Measurements from ENCODE around the gene EIF4G1.
"Not testable (repeated sequence)": the region's sequence is repeated elsewhere in the genome, so short reads cannot be mapped to it uniquely, and the experiment has no call there.

Gene EIF4G1

DNA sequence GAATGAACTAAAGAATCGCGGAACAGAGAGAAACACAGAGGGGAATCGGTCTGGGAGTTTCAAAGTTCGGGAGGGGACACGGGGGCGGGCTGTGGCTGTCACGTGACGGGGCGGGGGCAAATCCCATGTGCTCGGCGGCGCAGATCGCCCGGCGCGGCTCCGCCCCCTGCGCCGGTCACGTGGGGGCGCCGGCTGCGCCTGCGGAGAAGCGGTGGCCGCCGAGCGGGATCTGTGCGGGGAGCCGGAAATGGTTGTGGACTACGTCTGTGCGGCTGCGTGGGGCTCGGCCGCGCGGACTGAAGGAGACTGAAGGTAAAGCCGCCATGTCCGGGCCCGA lies at the start of gene EIF4G1:
Gene EIF4G1 (plus strand): TSS at position 244 of the 337 bp plus-strand sequence. CDS start 1,191 bp downstream, outside the sequence.
- peak; percentile 63 for DNase-seq

DNA sequence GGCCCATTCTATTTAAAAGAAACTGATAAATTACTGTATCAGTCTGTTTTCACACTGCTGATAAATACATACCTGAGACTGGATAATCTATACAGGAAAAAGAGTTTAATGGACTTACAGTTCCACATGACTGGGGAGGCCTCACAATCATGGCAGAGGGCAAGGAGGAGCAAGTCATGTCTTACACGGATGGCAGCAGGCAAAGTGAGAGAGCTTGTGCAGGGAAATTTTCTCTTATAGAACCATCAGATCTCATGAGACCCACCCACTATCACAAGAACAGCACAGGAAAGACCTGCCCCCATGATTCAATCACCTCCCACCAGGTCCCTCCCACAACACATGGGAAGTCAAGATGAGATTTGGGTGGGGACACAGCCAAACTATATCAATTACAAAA lies 47.2 kb upstream of the EIF4G1 start:
- not testable (repeated sequence) for DNase-seq

- no peak for DNase-seq
Measured at GRCh38 chr3:184272269-184272668, 42.1 kb upstream of the EIF4G1 start.

DNA sequence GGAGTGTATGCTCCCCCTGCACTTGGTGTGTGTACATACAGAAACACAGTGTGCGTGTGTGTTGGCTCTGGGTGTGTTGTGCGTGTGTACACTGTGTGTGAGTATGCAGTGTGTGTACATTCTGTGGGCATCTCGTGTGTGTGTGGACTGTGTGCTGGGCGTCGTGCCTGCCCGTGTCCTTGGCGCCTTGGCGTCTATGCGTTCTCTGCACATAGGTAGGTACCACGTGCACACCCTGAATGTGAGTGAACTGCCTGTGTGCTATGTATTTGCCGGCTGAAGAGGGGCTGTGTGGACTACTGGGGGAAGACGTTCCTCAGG lies 39.1 kb upstream of the EIF4G1 start:
- DNase-seq = no peak

DNA sequence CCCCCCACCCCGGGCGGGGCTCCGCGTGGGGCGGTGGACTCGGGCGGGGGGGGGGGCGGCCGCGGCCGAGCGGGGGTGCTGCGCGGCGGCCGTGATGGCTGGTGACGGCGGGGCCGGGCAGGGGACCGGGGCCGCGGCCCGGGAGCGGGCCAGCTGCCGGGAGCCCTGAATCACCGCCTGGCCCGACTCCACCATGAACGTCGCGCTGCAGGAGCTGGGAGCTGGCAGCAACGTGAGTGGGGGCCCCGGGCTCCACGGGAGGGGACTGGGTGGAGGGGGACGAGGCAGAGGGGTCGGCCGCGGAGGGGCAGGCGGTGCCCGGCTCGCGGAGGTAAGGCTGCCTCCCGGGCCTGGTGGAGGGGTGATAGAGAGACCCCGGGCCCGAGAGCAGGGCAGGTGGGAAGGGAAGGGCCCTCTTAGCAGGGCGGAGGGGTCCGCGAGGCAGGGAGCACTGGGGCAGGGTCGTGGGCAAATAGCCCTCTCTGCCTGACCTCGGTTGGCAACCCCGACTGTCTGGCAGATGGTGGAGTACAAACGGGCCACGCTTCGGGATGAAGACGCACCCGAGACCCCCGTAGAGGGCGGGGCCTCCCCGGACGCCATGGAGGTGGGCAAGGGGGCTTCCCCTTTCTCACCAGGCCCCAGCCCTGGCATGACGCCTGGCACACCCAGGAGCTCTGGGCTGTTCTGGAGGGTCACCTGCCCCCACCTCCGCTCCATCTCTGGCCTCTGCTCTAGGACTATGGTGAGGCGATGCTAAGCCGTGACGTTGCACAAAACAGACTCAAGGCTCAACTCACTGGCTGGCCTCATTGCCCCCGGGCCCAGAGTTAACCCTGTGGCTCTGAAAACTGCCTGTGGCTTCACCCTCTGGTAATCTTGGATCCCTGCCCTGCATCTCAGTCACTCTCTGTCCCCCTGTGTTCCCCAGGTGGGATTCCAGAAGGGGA lies 38.2 kb upstream of the EIF4G1 start, which contains the start of gene ECE2:
Gene ECE2 (plus strand): TSS at position 62 of the 950 bp plus-strand sequence. CDS start 132 bp downstream, at position 194.
- no peak for DNase-seq

DNA sequence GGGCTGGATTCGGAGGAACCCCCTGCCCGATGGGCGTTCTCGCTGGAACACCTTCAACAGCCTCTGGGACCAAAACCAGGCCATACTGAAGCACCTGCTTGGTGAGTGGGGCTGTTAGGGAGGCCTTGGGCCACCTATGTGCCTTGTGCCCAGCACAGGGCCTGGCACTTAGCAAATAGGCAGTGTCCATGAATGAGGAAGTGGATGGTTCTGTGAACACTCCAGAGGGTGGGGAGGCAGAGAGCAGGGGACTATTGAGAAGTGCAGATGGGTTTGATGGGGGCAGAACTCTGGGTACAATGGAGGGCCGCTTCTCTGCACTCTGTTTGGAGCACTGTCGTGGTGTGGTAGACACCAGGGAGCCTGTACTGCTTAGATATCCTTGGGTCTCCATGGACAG lies 37.0 kb upstream of the EIF4G1 start:
- DNase-seq = no peak

- no peak for DNase-seq
Measured at GRCh38 chr3:184282941-184283340, 31.5 kb upstream of the EIF4G1 start.

GRCh38 chr3:184283681-184284080 lies 30.7 kb upstream of the EIF4G1 start:
- DNase-seq = no peak

GRCh38 chr3:184284696-184285095 lies 29.7 kb upstream of the EIF4G1 start:
- peak; percentile 64 for DNase-seq

GRCh38 chr3:184289426-184289938 lies 24.9 kb upstream of the EIF4G1 start:
- peak; percentile 32 for DNase-seq

- DNase-seq = no peak
Measured at GRCh38 chr3:184290331-184290730, 24.1 kb upstream of the EIF4G1 start.

DNA sequence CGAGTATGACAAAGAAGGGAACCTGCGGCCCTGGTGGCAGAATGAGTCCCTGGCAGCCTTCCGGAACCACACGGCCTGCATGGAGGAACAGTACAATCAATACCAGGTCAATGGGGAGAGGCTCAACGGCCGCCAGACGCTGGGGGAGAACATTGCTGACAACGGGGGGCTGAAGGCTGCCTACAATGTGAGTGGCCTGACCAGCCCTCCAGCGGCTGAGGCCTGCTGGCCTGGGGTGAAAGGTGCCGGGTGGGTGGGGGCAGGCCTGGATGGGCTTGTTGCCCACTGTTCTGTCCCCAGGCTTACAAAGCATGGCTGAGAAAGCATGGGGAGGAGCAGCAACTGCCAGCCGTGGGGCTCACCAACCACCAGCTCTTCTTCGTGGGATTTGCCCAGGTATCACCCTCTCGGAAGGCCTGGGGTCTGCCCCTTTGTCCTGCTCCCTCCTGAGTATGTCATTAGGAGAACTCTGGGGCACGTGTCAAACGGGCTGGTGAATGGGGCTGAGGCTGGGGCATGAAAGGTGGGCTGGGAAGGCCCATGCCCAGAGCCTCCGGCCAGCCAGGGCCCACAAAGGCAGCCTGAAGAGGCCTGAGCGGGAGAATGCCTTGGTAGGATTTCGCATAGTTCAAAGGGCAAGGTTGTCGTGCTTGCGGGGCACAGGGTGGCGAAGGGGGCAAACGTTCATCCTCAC lies 23.2 kb upstream of the EIF4G1 start:
- no peak for DNase-seq

DNA sequence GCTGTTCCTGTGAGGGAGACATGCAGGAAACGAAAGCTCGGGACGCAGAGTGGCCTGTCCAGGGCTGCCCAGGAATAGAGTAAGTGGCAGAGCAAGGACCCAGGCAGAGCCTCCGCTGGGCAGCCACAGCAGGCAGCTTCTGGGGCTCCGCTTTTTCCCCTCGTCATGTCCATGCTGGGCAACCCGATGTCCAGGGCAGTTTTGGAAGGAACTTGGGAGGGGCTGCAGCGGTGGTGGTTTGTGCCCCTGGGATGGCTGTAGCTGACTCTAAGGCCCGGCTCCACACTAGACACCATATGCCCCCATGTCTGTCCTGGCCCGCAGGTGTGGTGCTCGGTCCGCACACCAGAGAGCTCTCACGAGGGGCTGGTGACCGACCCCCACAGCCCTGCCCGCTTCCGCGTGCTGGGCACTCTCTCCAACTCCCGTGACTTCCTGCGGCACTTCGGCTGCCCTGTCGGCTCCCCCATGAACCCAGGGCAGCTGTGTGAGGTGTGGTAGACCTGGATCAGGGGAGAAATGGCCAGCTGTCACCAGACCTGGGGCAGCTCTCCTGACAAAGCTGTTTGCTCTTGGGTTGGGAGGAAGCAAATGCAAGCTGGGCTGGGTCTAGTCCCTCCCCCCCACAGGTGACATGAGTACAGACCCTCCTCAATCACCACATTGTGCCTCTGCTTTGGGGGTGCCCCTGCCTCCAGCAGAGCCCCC lies 22.5 kb upstream of the EIF4G1 start:
- no peak for DNase-seq

GRCh38 chr3:184295771-184296170 lies 18.6 kb upstream of the EIF4G1 start:
- peak; percentile 8 for DNase-seq

- no peak for DNase-seq
Measured at GRCh38 chr3:184296616-184297015, 17.8 kb upstream of the EIF4G1 start.

DNA sequence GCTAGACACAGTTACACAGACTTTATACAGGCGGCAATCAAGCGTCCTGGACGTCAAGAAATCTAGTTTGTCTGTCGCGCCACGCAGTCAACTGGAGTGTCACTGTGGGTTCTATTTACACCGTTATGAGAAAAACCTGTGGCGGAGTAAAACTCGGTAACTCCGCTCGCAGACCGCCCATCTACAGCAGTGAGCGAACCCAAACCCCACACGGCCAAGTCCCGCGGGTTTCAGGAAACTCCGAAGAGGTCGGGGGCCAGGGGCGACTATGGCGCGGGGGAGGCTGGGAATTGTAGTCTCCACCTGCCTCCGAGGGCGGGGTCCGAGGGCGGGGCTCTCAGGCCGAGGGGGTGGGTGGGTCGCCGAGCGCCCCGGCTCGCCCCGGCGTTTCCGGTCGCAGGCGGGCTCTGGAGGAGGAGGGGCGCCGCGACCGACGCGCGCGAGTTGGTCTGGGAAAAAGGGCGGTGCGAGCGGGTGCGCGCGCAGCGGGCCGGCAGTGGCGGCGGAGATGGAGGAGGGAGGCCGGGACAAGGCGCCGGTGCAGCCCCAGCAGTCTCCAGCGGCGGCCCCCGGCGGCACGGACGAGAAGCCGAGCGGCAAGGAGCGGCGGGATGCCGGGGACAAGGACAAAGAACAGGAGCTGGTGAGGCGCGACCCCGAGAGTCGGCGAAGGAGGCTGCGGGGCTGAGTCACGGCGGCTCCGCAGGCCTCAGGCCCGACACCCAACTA lies 15.5 kb upstream of the EIF4G1 start, which contains the start of gene PSMD2:
Gene PSMD2 (plus strand): TSS at position 483 of the 729 bp plus-strand sequence. CDS start 26 bp downstream, at position 509.
- DNase-seq = peak; percentile 83

DNA sequence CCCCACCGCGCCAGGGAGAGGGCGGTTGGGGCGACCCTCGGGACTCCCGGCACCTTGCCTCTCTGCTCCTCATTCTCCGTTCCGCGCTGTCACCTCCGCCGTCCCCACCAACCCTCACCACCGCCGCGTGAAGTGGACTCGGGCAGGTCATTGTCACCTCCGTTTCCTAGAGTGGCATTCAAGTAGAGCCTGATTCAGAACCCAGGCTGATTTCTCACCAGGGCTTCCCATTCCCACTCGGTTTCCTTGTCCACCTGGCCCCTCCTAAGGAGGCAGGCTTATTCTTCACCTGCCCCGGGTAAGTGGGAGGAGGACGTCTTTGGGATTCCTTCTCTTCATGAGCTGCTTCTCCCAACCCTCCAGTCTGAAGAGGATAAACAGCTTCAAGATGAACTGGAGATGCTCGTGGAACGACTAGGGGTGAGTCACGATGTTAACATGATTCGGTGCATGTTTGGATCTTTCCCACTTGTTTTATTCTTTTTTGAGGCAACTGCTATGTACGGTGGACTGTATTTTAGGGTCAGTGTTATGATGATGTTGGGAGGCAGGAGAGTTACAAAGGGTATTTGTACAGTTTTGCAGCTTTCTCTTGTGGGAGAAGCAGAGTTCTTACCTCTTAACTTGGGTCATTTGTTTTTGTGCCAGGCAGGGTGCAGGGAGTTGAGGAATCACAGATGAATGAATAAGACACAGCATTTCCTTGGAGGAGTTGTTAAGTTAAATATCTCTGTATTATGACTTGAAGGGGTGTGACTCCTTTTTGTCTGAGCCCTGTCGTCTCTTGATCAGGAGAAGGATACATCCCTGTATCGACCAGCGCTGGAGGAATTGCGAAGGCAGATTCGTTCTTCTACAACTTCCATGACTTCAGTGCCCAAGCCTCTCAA lies 14.7 kb upstream of the EIF4G1 start:
- no peak for DNase-seq

GRCh38 chr3:184300378-184300720 lies 14.1 kb upstream of the EIF4G1 start:
- DNase-seq = no peak

DNA sequence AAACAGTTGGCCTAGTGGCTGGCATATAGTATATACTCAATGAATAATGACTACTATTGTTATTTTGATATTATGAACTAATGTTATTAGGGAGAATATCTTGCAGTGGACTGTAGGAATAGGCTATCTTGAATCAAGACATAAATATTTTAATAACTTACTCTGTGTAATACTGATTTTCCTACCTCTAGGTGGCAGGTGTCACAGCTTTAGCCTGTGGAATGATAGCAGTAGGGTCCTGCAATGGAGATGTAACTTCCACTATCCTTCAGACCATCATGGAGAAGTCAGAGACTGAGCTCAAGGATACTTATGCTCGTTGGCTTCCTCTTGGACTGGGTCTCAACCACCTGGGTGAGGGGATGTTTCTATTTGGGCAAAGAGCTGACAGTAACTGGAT lies 8.8 kb upstream of the EIF4G1 start:
- no peak for DNase-seq

- no peak for DNase-seq
Measured at GRCh38 chr3:184306341-184306972, 7.9 kb upstream of the EIF4G1 start.

DNA sequence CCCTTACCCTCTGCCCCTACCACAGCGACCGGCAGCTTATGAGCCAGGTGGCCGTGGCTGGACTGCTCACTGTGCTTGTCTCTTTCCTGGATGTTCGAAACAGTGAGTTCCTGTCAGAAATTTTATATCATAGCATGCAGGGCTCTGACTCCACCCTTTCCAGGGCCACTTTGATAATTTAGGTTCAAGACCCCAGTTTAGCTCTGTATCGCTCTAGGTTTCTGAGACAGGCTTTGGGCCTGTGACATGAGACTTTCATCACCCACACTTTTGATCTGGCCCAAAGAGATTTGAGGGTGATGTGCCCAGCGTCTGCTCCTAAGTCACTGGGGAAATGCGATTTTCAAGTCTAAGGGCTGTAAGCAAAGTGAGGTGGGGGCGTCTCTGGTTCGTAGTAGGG lies 6.5 kb upstream of the EIF4G1 start:
- DNase-seq = no peak

Measured in NCI-H2029 treated with DMSO at 0.1 percent for 48 hours (cell line).